ENCODE measurements around the gene CACNA1S.

Gene CACNA1S

GRCh38 chr1:201059871-201060555, 52.2 kb downstream of the CACNA1S start:
- DNase-seq = no peak

DNA sequence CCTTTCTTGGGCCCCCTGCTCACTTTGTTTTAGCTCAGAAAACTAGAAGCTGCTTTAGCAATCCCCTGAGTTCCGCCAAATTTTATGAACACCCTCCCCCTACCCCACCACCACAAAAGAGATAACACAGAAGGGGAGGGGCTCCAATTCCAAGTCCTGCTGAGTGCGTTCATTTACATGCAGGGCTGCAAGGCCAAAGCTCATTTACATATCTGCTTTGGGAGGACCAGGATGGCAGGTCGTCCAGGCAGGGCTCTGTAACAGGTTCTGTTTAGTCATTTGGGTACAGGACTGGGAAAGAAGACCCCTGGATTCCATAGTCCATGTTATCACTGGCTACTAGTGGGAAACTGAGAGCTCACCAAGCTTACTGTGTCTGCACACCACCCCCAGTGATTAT, 52.8 kb downstream of the CACNA1S start:
- no peak for DNase-seq

DNA sequence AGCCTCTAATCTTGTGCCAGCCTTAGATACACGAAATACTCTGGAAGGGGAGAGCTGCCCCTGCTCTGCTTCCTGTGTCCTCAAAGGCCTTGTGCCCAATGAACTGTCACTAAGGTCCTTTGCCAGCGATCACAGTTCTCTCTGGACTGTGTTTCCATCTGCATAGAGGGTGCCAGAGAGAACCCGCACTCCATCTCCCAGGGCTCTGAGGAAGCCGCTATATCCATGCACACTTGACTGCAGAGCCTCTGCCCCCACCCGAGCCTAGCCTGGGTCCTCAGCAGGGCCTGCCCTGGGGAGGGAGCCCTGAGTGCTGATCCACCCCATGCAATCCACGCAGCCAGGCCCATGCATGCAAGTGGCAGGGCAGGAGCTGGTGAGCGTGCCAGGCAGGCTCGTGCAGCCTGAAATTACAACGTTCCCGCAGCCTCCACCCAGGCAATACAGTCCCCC, 58.1 kb downstream of the CACNA1S start:
- no peak for DNase-seq

GRCh38 chr1:201053155-201053860, 58.9 kb downstream of the CACNA1S start:
- no peak for DNase-seq

GRCh38 chr1:201051399-201051798, 60.8 kb downstream of the CACNA1S start:
- DNase-seq = no peak

GRCh38 chr1:201050515-201051277, 61.5 kb downstream of the CACNA1S start:
- no peak for DNase-seq

DNA sequence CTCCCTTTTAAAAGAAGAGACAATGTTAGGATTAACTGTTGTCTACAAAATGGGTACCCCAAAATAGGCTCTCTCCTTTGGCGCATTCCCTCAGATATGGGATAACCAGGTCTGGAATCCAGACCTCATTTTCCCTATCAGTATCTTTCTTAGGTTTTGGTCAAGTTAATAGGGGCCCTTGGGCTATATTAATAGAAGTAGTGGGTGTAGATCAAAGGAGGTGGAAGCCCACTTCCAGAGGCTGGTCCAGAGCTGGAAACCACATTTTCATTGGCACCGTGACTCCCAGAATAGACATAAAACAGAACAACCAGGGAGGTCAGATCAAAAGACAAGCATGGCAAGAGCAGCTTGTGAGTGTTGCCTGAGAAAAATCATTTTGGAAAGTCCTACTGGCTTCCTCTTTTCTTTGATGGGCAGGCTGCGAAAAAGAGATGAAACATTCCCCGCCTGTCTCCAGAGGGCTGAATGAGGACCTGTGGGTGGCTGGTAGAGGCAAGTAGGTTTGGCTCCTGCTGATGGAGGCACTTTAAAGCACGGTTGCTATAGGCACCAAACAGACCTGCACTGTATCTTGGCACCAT, 62.9 kb downstream of the CACNA1S start:
- DNase-seq = no peak

- DNase-seq = no peak
Observed at GRCh38 chr1:201048521-201048920, 63.7 kb downstream of the CACNA1S start.

- no peak for DNase-seq
Observed at GRCh38 chr1:201044119-201044518, 68.1 kb downstream of the CACNA1S start.

DNA sequence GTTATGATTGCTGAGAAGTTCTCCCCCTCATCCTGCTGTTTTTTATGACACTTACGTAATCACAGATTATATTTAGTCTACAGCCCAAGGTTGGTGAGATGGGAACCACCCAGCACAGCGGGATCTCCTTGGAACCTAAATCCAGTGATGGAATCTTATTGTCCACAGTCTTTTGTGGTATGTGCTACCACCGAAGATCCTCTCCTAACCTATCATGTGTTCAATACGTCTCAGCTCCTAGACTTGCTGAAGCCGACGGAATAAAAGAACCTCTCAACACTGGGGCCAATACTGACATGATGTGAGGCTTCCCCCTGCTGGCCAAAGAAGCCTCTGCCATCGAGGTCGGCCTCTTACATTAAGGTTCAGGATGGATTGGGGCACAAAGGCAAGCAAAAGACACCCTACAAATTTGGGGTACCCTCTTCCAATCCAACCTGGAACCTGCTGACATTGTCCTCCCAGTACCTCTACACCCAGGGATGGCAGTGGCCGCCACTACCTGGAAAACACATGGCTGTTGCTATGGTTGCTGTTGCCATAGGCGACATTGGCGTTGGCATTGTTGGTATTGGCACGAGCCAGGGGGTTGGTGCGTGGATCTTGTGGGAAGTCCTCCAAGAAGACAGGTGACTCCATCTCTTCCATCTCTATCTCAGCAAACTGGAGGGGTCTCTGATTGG, 69.3 kb downstream of the CACNA1S start:
- peak; percentile 78 for DNase-seq

GRCh38 chr1:201041011-201041410, 71.2 kb downstream of the CACNA1S start:
- no peak for DNase-seq

DNA sequence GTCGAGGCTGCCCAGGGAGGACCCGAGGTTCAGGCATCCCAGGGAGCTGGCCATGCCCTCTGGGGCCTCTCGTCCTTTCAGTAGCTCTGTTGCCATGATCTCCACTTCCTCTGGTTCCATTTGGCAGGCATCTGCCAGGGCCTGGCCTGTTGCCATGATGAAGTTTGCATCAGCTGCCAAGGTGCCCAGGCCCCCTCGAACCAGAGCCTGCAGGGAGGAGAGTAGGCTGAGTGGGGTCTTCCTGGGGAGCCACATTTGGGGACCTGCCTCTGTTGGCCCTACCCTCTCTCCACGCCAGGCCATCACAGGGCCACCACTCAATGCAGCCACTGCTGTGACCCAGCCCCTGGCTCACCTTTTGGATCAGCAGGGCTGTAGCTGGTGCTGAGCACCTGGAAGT, 72.3 kb downstream of the CACNA1S start:
- DNase-seq = peak; percentile 54

- no peak for DNase-seq
Observed at GRCh38 chr1:201039418-201039817, 72.8 kb downstream of the CACNA1S start.

DNA sequence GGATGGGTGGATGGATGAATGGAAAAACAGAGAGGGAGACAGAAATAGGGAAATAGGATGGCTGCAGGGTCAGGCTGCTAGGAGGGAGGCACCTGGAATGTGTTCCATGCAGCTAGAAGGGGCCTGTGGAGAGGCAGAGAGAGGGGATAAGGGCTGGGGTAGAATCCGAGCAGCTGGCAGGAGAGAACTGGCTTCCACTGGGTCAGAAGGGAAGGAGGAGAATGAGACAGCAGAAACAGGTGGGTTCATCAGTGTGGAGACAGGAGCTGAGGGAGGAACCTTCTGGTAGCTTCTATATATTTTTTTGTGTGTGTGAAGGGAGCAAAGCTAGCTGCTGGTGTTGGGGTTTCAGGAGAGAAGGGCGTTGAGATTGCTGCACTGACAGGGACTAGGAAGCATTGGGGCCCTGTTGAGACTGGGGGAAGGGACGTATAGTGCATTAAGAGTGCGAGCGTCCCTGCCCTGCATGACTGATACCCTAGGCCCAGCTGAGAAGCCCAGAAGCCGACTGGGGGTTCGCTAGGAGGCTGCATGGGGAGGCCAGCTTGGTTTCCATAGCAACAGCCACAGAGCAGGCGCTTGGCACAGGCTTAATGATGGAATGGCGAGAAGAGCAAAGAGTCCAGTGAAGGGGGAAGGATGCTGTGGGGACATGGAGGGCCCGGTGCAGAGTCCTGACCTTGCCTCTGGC, 73.9 kb downstream of the CACNA1S start:
- no peak for DNase-seq

DNA sequence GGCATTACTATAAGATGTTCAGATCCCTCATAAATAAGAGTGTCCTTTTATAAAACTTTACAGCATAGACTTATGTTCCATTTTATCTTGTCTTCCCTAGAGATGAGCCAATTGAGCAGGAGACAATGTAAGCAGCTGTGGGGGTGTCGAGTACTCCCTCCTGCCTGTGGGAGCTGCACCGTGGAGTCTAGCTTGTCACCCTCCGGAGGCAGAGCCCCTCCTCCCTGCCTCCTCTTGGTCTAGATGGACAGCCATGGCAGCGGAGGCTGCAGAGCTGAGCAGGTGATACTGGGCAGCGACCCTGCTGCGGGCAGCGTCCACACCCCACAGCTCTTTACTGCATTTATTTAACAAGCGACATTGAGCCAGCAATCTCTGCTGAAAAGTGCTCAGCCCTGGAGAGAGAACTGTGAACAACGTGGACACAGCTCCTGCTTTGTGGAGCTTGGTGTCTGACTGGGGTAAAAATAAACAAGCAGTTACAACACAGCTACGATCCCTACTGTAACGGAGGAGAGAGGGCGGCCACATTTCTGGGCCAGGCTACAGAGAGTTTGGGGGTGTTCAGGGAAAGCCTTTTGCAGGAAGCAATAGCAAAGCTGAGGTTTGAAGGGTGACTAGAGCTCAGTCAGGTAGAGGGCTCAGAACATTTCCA, 75.9 kb downstream of the CACNA1S start:
- no peak for DNase-seq

- no peak for DNase-seq
Observed at GRCh38 chr1:201034671-201035070, 77.6 kb downstream of the CACNA1S start.

DNA sequence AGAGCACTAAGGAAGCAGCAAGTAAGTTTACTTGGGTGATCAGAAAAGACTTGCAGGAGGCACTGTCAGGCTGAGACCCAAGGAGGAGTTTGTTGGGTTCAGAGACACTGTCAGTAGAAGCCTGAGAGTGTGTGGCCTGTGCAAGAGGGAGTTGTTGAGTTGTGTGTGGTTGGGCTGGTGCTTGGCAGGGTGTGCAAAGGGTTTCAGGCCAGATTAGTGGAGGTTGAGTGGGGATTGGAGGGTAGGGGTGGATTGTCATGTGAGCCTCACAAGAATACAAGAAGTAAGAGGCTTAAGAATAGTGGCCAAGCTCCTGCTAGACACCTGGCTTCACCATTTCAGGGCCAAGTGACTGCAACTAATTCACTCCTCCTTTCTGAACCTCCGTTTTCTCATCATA, 79.8 kb downstream of the CACNA1S start:
- DNase-seq = no peak

GRCh38 chr1:201028461-201028889, 83.8 kb downstream of the CACNA1S start:
- DNase-seq = no peak

GRCh38 chr1:201026836-201027235, 85.4 kb downstream of the CACNA1S start:
- no peak for DNase-seq

GRCh38 chr1:201026234-201026633, 86.0 kb downstream of the CACNA1S start:
- no peak for DNase-seq

DNA sequence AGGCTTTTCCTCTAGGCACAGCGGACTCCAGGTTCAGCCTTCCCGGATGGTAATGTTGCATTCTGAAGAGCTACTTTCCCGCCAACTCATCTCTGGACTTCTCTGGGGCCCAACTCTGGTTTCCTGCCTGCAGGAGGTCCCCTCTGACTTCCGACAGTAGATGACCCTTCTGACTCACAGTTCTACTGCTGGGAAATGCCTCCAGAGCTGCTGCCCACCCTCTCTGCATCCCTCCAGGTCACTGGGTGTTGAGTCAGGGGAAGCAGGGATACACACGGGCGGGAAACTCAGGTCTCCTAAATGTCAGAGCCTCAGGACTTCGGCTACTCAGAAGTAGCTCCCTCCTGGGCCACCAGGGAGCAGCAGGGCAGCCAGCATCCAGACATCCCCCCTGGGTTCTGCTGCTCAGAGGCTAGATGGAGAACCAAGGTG, 86.6 kb downstream of the CACNA1S start:
- no peak for DNase-seq

DNA sequence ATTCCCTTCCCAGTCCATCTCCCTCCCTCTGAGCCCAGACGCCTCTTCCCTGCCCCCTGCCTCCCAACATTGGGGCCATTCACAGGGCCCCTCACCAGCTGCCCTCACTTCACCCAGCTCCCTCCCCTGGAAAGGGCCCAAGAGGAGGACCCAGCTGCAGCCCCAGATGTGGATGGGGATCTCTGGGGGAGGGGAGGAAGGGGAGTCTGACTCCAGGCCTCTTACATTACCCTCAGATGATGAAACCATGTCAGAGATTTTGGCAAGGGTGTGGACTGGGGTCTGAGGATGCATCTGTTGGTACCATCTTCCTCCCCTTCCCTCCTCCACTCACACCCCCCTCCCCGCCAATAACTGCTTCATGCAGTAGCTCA, 87.6 kb downstream of the CACNA1S start:
- no peak for DNase-seq
